OCI-LY7 (cell line): ENCODE results near the gene ADGRG4. TPM values are rescaled to one million over a fixed set of nuclear protein-coding genes. Genes with fewer than 3 reads are reported as not detected.

Experiments
- BruUV-seq: library from RNA; stranded (reverse); fragments of 400-500 nt; replicated peaks from 2 replicates; lab custom pipeline; 2021; lab: Mats Ljungman, UMichigan
- CTCF ChIA-PET: fragments of 300-600 bp; sonication (Branson Sonifier 250); formaldehyde crosslinking; loops from one replicate; lab custom pipeline; 2022; ENCODE audit warnings: antibody characterized with exemption; ENCODE audit not compliant: unreplicated experiment; lab: Charles Lee
- POLR2A ChIA-PET: fragments of 300-600 bp; sonication (Branson Sonifier 250); formaldehyde crosslinking; loops from one replicate; lab custom pipeline; 2022; ENCODE audit warnings: antibody characterized with exemption; lab: Charles Lee
- DNase-seq: peaks from one replicate; pipeline ENCODE4 v3.0.0-alpha.2; 2015; ENCODE audit warnings: low spot score
- H2AFZ ChIP-seq: fragments of 200-600 bp; sonication (generic), shearing (Covaris generic); 2 replicates; pipeline ENCODE4 v1.6.1; 2014; ENCODE audit warnings: mild to moderate bottlenecking, antibody characterized with exemption, low read length, moderate library complexity
- H3K27ac ChIP-seq: fragments of 200-600 bp; sonication (generic); 2 replicates; pipeline ENCODE4 v1.5.1; 2014; ENCODE audit warnings: mixed run types, low read depth, mild to moderate bottlenecking, moderate library complexity, low read length, inconsistent platforms; ENCODE audit not compliant: poor library complexity, severe bottlenecking
- H3K36me3 ChIP-seq: fragments of 200-600 bp; sonication (generic); 2 replicates; pipeline ENCODE4 v1.6.1; 2014; ENCODE audit warnings: mild to moderate bottlenecking, antibody characterized with exemption, low read length, moderate library complexity, mixed read lengths; ENCODE audit not compliant: insufficient read depth
- H3K4me1 ChIP-seq: fragments of 200-600 bp; sonication (generic); 2 replicates; pipeline ENCODE4 v1.5.1; 2014; ENCODE audit warnings: mild to moderate bottlenecking, low read length; ENCODE audit not compliant: insufficient read depth, poor library complexity, severe bottlenecking
- H3K4me2 ChIP-seq: fragments of 200-600 bp; sonication (generic); 2 replicates; pipeline ENCODE4 v1.6.1; 2014; ENCODE audit warnings: mild to moderate bottlenecking, low read length
- H3K4me3 ChIP-seq: fragments of 200-600 bp; sonication (generic); 2 replicates; pipeline ENCODE4 v1.5.1; 2014; ENCODE audit warnings: mild to moderate bottlenecking, low read depth, low read length; ENCODE audit not compliant: poor library complexity, severe bottlenecking
- H3K79me2 ChIP-seq: fragments of 200-600 bp; sonication (generic); 2 replicates; pipeline ENCODE4 v1.6.1; 2016; ENCODE audit warnings: low read depth, mild to moderate bottlenecking, low read length, moderate library complexity, mixed read lengths; ENCODE audit not compliant: insufficient read depth
- H3K9me2 ChIP-seq: fragments of 200-600 bp; sonication (generic); 2 replicates; pipeline ENCODE4 v1.6.1; 2016; ENCODE audit warnings: mild to moderate bottlenecking, low read length, mixed read lengths; ENCODE audit not compliant: insufficient read depth
- H3K9me3 ChIP-seq: fragments of 200-600 bp; sonication (generic); 2 replicates; pipeline ENCODE4 v1.6.1; 2014; ENCODE audit warnings: mild to moderate bottlenecking, mixed run types, low read length, mixed read lengths
- H4K20me1 ChIP-seq: fragments of 200-600 bp; sonication (generic); 2 replicates; pipeline ENCODE4 v1.6.1; 2014; ENCODE audit warnings: mild to moderate bottlenecking, antibody characterized with exemption, low read length, moderate library complexity, mixed read lengths; ENCODE audit not compliant: insufficient read depth
- EZH2phosphoT487 ChIP-seq: fragments of 200-600 bp; sonication (generic); IDR thresholded peaks from 2 replicates; pipeline ENCODE4 v1.6.1; 2018; ENCODE audit warnings: low read depth, borderline replicate concordance, mild to moderate bottlenecking, mixed run types, antibody characterized with exemption, low read length, moderate library complexity, mixed read lengths
- intact Hi-C: fragments of 100-400 bp; cut with micrococcal nuclease; formaldehyde crosslinking; loops from one replicate; pipeline ENCODE4 v1.10.0; 2022; ENCODE audit not compliant: unreplicated experiment
- total RNA-seq, 2 experiments: library from RNA; depleted of rRNA in 1 of 2; stranded (reverse); fragments of >200 nt in 1 of 2; shearing (Covaris generic) in 1 of 2; gene quantifications; 2 replicates each; pipeline ENCODE4 v1.2.3, GENCODE V29; 2014 to 2022
- TF ChIP-seq, protein P1 (sequence below): fragments of 200-600 bp; sonication (generic); conservative IDR thresholded peaks from 2 replicates; pipeline ENCODE4 v1.5.1; 2014; ENCODE audit warnings: mild to moderate bottlenecking, antibody characterized with exemption, low read length, moderate library complexity, mixed read lengths

Gene ADGRG4
- total RNA-seq, 2 experiments from 2014 or later: not detected

DNA sequence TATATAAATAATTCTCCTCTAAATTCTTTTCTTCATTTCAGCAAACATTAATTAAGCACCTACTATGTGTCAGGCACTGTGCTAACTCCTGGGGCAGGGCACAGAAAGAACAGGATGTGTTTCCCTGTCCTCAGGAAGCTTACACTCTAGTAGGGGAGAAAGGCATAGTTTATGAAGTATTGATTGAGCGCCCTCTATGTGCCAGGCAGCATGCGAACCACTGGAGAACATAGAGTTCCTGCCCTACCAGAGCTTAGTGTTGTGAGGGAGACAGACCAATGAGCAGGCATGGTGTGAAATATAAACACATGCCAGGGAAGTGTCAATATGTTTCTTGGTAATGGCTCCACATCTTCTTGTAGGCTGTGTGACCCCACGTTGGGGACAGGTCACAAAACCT is 3.7 kb downstream of the ADGRG4 start:
- Histone ChIP-seq H3K27ac (no peak overlapping the region), H3K36me3 (no peaks in the 10 kb centered on the region), H3K4me3 (no peak overlapping the region), H3K9me3 (no peaks in the 10 kb centered on the region), H3K79me2 (no peaks in the 10 kb centered on the region), H4K20me1 (no peaks in the 10 kb centered on the region), H3K4me1 (no peaks in the 10 kb centered on the region), H3K4me2 (no peak overlapping the region), H3K9me2 (no peaks in the 10 kb centered on the region), H2AFZ (no peak overlapping the region)
- DNase-seq: no peak
- intact Hi-C loops: no loop called here
- TF ChIP-seq, protein P1, sequence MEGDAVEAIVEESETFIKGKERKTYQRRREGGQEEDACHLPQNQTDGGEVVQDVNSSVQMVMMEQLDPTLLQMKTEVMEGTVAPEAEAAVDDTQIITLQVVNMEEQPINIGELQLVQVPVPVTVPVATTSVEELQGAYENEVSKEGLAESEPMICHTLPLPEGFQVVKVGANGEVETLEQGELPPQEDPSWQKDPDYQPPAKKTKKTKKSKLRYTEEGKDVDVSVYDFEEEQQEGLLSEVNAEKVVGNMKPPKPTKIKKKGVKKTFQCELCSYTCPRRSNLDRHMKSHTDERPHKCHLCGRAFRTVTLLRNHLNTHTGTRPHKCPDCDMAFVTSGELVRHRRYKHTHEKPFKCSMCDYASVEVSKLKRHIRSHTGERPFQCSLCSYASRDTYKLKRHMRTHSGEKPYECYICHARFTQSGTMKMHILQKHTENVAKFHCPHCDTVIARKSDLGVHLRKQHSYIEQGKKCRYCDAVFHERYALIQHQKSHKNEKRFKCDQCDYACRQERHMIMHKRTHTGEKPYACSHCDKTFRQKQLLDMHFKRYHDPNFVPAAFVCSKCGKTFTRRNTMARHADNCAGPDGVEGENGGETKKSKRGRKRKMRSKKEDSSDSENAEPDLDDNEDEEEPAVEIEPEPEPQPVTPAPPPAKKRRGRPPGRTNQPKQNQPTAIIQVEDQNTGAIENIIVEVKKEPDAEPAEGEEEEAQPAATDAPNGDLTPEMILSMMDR: peak; percentile 44
- TF ChIP-seq EZH2phosphoT487: no peak
- ChIA-PET POLR2A (no interaction called here), CTCF (no interaction called here)
- no TSS peak for BruUV-seq

DNA sequence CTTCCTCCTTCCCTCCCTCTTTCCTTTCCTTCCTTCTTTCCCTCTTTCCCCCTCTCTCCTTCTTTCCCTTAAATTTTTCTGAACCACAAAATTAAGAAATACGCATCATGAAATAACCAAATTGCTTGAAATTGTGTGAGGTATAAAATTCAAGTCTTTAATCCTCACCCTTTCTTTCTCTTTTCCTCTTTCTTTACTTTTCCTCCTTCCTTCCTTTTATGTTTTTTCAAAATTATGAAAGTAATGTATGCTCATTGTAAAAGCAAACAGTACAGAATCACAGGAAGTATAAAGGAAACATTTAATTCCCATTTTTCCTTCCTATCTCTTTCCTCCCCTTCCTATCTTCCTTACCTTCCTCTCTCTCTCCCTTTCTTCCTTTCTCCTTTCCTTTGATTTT is 5.4 kb downstream of the ADGRG4 start:
- BruUV-seq: no TSS peak
- CTCF ChIA-PET: no interaction called here
- DNase-seq: no peak

DNA sequence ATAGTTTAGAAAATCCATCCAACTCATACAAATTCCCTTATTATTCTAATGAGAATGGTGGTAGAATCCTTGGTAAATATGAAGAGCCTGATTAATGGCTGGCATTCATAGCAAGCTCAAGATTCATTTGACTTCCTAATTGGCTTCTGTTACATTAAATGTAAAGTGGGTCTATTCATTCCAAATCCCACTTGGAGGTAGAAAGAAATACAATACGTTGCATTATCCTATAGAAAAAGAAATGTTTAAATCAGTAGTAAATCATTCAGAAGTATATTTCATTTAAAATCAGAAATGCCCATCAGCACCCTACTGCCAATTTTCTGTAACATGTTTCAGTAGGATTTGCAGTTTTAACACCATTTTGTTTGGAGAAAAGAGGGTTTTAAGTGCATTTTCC is 6.7 kb downstream of the ADGRG4 start:
- Histone ChIP-seq H3K27ac (no peak overlapping the region), H3K4me1 (no peaks in the 10 kb centered on the region), H3K4me2 (no peak overlapping the region), H3K36me3 (no peaks in the 10 kb centered on the region), H3K9me2 (no peaks in the 10 kb centered on the region), H2AFZ (no peak overlapping the region), H3K9me3 (no peaks in the 10 kb centered on the region), H4K20me1 (no peaks in the 10 kb centered on the region), H3K79me2 (no peaks in the 10 kb centered on the region), H3K4me3 (no peak overlapping the region)
- DNase-seq: no peak
- no TSS peak for BruUV-seq
- intact Hi-C loops: no loop called here
- POLR2A ChIA-PET: interaction anchor here (0.5 kb wide), 1 partner anchor 184 kb away, joined by 5 read pairs; no protein-coding TSS in a partner anchor
- CTCF ChIA-PET: no interaction called here
- TF ChIP-seq, protein P1: no peak
- no peak for TF ChIP-seq EZH2phosphoT487

More for the DNA sequence above, 5.4 kb downstream of the ADGRG4 start:
- Histone ChIP-seq H3K36me3 (no peaks in the 10 kb centered on the region), H3K79me2 (no peaks in the 10 kb centered on the region), H3K4me2 (no peak overlapping the region), H3K9me3 (no peaks in the 10 kb centered on the region), H3K9me2 (no peaks in the 10 kb centered on the region), H3K4me3 (no peak overlapping the region), H3K27ac (no peak overlapping the region), H3K4me1 (no peaks in the 10 kb centered on the region), H2AFZ (no peak overlapping the region), H4K20me1 (no peaks in the 10 kb centered on the region)
- intact Hi-C loops: no loop called here
- TF ChIP-seq, protein P1: no peak
- no peak for TF ChIP-seq EZH2phosphoT487
- POLR2A ChIA-PET: no interaction called here
